ENCODE measurements around the gene OR5T1.

Gene OR5T1

DNA sequence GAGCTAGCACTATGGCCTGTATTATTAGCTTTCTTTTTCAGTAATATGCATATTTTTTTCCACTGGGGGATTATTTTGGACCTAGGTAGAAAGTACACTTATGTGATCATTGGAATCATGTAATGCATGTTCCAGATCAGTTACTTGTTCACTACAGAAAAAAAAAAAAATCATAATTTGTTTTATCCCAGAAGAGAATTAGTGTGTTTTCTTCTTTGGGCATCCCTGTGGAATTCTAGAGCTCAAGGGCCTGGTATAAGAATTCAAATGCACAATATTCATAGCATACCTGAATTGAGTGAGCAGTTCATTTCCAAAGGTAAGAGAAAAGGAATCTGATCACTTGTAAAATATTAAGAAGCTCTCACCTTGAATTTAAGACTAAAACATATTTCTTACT, at the start of gene OR5T1:
TSS of gene OR5T1 (plus strand) at position 301 of the 400 bp plus-strand sequence. CDS start 1,485 bp downstream, outside the sequence.
- DNase-seq (ENCODE audit: low read depth in 3 of 3), result no peak

DNA sequence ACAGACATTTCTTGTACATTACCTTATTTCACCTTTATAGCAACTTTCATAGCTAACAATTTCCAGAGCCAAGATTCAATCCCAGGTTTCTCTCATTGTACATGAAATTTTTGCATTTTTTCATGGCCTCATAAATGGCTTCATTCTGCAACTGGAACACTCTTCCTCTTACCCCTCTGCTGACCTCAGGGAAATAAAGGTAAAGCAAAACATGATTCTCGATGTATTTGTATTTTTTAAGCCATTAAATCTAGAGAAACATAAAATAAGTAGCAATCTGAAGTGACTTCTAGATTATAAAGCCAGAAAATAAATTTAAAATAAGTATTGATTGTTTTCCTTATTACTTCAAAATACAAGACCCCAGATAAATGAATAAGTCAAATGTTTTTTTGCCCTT, 39.8 kb upstream of the OR5T1 start, which contains the start of gene OR5T2:
TSS of gene OR5T2 (minus strand) at position 101 of the 400 bp plus-strand sequence. CDS start 1,193 bp downstream, outside the sequence.
- no peak for DNase-seq (ENCODE audit: low read depth in 3 of 3)

DNA sequence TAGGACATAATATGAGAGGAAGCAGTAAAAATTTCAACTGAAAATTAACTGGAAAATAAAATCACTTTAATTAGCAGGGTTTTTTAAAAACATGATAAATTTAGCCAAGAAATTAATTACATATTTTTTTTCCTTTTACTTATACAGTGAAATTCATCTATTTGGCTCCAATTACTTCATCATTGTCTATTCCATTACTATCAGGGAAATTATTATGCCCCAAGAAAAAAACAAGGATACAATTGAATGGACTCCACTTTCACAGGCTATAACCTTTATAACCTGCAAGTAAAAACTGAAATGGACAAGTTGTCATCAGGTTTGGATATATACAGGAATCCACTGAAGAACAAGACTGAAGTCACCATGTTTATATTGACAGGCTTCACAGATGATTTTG, 22.0 kb upstream of the OR5T1 start, which contains the start of gene OR5T3:
TSS of gene OR5T3 (plus strand) at position 301 of the 400 bp plus-strand sequence. CDS start at position 301, 0 bp downstream.
- DNase-seq (ENCODE audit: low read depth in 3 of 3), result no peak

DNA sequence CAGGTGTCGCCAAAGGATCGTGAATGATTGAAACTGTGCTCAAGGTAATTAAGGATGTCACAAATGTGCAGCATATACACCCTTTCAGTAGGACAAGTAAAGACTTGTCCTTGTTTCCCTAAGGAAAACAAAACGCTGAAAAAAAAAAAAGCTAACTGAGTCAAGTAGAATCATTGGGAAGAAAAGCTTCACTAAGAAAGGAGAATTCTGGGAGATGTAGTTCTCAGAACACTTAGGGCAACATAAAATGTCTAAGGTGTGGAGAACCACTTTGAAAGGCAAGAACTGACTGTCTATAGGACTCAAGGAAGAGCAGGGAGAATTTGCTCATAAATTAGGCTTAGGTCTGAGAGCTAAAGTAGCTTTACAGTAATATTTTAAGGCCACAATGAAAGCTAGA, 2.9 kb upstream of the OR5T1 start:
- no peak for DNase-seq (ENCODE audit: low read depth in 3 of 3)

DNA sequence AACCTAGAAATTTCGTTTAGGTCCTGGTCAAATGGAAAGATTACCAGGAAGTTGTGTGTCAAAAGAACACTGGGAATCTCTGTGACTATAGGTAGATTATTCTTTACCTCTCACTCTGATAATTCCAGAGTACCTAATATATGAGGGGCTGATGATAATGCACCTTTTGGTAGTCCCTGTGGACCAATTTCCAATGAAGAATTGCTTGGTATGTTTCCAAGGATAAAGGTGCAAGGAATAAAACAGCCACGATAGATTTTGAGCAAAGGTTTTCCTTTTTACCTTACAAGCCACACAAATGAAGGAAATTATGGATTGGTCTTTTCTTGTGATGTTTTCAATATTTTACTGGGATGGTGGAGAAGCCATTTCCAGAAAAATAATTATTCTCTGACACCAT, 18.2 kb downstream of the OR5T1 start, which contains the start of gene OR8H1:
TSS of gene OR8H1 (minus strand) at position 101 of the 400 bp plus-strand sequence. CDS start 1,192 bp downstream, outside the sequence.
- no peak for DNase-seq (ENCODE audit: low read depth in 3 of 3)

DNA sequence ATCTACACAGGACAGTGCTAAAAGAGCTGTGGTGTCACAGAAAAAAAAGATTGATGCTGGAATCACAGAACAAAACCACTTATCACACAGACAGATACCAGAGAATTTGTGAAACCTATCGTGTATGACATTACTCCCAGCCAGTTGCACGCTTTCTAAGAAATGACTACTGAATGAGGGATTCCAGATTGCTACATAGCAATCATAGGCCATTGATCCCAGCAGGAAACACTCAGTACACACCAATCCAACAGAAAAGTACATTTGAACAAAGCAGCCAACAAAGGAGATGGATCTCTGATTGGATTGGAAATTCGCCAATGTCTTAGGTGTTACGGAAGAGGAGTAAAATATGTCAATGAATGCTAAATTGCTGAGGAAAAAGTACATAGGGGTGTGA, 22.9 kb downstream of the OR5T1 start:
- no peak for DNase-seq (ENCODE audit: low read depth in 3 of 3)

DNA sequence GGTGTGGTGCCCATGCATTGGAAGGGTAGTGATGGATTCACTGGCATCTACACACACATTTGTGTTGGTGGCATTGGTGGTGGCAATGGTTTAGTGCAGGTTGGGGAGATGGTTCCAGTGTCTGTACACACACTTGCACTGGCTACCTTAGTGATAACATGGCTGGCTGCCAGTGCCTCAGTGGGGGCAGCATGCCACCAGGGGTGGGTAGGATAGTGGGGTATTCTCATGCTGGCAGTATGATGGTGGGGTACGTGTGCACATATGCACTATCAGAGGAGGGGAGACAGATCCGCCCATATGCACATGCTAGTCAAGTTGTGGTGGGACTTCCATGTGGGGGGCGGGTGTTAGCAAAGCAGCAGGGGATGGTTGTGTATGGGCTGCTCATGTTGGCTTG, 33.9 kb downstream of the OR5T1 start:
- DNase-seq (ENCODE audit: low read depth in 3 of 3), result no peak

DNA sequence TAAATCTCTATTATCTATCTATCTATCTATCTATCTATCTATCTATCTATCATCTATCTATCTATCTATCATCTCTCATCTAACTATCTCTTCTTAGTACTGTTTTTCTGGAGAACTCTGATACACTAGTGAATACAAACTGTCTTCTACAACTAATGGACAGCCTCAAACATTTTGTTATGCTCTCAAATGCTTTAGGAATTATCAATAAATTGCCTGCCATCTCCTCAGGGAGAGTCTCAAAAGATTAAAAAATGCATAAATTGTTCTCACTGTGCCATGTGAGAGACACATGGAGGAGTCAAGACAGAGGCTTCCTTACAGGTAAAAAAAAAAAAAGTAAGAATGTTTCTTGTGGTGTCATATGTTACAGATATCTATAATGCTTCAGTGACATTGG, 40.9 kb downstream of the OR5T1 start, which contains the start of gene OR8K3:
TSS of gene OR8K3 (plus strand) at position 301 of the 400 bp plus-strand sequence. CDS start 3,163 bp downstream, outside the sequence.
- DNase-seq (ENCODE audit: low read depth in 3 of 3), result no peak

Measured in stimulated activated CD4-positive, alpha-beta T cell treated with anti-CD3 and anti-CD28 coated beads, TNF-alpha, amount 100 ng/mL, for 4 hours (primary cell).